Sigmoid colon (tissue), 4 donors: ENCODE data around the gene TMEM271.

ENCODE experiments used
- CTCF ChIP-seq, 4 experiments: fragments of 450-650 bp in 3 of 4; fragments of 200-600 bp in 1 of 4; IDR thresholded peaks; one replicate each; pipeline ENCODE4 v1.5.1; 2016 to 2019; ENCODE audit warnings: antibody characterized with exemption in 4 of 4, mild to moderate bottlenecking in 3 of 4, moderate library complexity in 2 of 4
- POLR2A ChIP-seq, 2 donors: fragments of 450-650 bp; IDR thresholded peaks; one replicate each; pipeline ENCODE4 v1.6.1; 2016; ENCODE audit warnings: antibody characterized with exemption in 2 of 2, mild to moderate bottlenecking in 2 of 2, moderate library complexity in 2 of 2
- POLR2AphosphoS5 ChIP-seq, 4 donors: sonication (generic); formaldehyde crosslinking; IDR thresholded peaks; one replicate each; pipeline ENCODE4 v1.6.1; 2017; ENCODE audit warnings: antibody characterized with exemption in 4 of 4

DNA sequence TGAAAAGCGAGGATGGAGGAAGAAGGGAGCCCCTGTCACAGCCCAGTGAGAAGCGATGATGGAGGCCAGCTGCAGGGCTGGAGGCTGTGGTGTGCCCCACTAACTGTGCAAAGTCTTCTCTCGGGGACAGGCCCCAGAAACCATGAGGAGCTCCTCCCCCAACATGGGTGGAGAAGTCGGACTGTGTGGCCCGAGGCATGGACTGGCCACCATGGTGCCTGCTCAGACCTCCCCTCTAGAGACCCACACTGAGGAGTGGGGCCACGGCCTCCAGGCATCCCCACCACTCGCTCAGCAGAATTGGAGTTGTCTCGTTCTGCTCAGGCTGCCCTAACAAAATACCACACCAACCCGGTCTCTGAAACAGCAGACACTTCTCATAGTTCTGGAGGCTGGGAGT, 37.0 kb upstream of the TMEM271 start:
- TF ChIP-seq POLR2A (IDR thresholded peaks at IDR 0.05), result no peak
- no peak for TF ChIP-seq POLR2AphosphoS5 (IDR thresholded peaks at IDR 0.05)
- TF ChIP-seq CTCF (IDR thresholded peaks at IDR 0.05), result no peak
